DND-41 (cell line): ENCODE results near the gene RAD50.

Source experiments
- ATAC-seq: fragments of 200-7000 bp; cut with Tn5 transposase; 3 replicates; pipeline ENCODE4 v1.9.1; 2021; ENCODE audit warnings: low read depth; ENCODE audit not compliant: insufficient read depth
- DNase-seq: peaks from one replicate; pipeline ENCODE4 v3.0.0-alpha.2; 2020
- H2AFZ ChIP-seq: 2 replicates; pipeline ENCODE4 v1.6.0; 2012; ENCODE audit warnings: low read depth, low read length
- H3K27ac ChIP-seq: 2 replicates; pipeline ENCODE4 v1.5.1; 2012; ENCODE audit warnings: low read length, inconsistent platforms
- H3K27me3 ChIP-seq: fragments of 200-600 bp; sonication (generic); 2 replicates; pipeline ENCODE4 v1.6.0; 2012; ENCODE audit warnings: low read length, mild to moderate bottlenecking, inconsistent platforms; ENCODE audit not compliant: insufficient read depth, poor library complexity
- H3K36me3 ChIP-seq: 2 replicates; pipeline ENCODE4 v1.5.1; 2012; ENCODE audit warnings: low read length, inconsistent platforms; ENCODE audit not compliant: insufficient read depth
- H3K4me1 ChIP-seq: 2 replicates; pipeline ENCODE4 v1.5.1; 2012; ENCODE audit warnings: mild to moderate bottlenecking, low read length; ENCODE audit not compliant: insufficient read depth
- H3K4me2 ChIP-seq: 2 replicates; pipeline ENCODE4 v1.6.0; 2012; ENCODE audit warnings: mild to moderate bottlenecking, moderate library complexity, low read length, inconsistent platforms; ENCODE audit not compliant: insufficient read depth
- H3K4me3 ChIP-seq, 2 experiments: fragments of 200-600 bp in 1 of 2; shearing (Covaris generic) in 1 of 2; 2 replicates each; pipeline ENCODE4 v1.5.1; 2012 to 2016; ENCODE audit warnings: inconsistent platforms in 2 of 2, low read length in 2 of 2, mild to moderate bottlenecking in 2 of 2, low read depth in 1 of 2, moderate library complexity in 1 of 2
- H3K79me2 ChIP-seq: 2 replicates; pipeline ENCODE4 v1.6.0; 2012; ENCODE audit warnings: low read length, inconsistent platforms; ENCODE audit not compliant: insufficient read depth
- H3K9ac ChIP-seq: 2 replicates; pipeline ENCODE4 v1.6.0; 2012; ENCODE audit warnings: low read depth, mild to moderate bottlenecking, inconsistent platforms, low read length, moderate library complexity
- H3K9me3 ChIP-seq: 2 replicates; pipeline ENCODE4 v1.5.1; 2012; ENCODE audit warnings: low read length, moderate library complexity, mild to moderate bottlenecking, inconsistent platforms; ENCODE audit not compliant: insufficient read depth, severe bottlenecking
- H4K20me1 ChIP-seq: 2 replicates; pipeline ENCODE4 v1.6.0; 2012; ENCODE audit warnings: low read length; ENCODE audit not compliant: insufficient read depth
- EZH2 ChIP-seq: IDR thresholded peaks from 3 replicates; pipeline ENCODE4 v1.6.1; 2012; ENCODE audit warnings: borderline replicate concordance, low read depth, mild to moderate bottlenecking, moderate library complexity, low read length, inconsistent platforms; ENCODE audit not compliant: severe bottlenecking
- TF ChIP-seq, protein P1 (sequence below): IDR thresholded peaks from 2 replicates; pipeline ENCODE4 v1.5.1; 2012; ENCODE audit warnings: borderline replicate concordance, low read length, moderate library complexity, mild to moderate bottlenecking; ENCODE audit not compliant: poor library complexity, severe bottlenecking; ENCODE audit errors: extremely low read depth

Gene RAD50

DNA sequence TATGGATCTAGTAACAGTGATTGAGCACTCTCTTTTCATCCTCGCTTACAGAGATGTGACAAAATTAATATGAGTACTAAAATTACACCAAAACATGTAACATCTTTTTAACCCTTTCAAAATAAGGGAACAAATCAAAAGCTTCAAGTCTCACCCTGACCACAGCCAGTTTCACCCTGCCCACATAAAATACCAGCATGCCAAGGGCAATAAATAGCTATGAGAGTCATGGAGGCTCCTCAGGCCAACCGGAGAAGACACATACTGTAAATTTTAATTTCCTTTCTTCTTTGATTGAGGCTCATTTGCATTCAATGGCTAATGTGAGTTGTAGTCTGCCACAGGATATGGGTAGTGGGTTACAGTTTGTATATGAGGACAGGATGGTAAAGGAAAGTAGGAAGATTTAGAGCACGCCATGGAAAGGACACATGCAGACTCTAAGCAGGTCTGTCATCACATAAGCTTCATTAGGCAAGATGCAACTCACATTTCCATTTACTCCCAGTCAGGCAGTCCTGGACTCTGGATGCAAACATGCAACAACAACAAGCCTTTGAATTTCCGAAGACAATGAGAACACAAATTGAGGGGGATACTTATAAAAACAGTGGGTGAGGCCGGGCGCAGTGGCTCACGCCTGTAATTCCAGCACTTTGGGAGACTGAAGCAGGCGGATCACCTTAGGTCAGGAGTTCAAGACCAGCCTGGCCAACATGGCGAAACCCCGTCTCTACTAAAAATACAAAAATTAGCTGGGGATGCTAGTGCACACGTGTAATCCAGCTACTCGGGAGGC lies 128.3 kb downstream of the RAD50 start:
- no peak overlapping the region for H3K27ac ChIP-seq
- TF ChIP-seq EZH2: no peak
- TF ChIP-seq, protein P1, sequence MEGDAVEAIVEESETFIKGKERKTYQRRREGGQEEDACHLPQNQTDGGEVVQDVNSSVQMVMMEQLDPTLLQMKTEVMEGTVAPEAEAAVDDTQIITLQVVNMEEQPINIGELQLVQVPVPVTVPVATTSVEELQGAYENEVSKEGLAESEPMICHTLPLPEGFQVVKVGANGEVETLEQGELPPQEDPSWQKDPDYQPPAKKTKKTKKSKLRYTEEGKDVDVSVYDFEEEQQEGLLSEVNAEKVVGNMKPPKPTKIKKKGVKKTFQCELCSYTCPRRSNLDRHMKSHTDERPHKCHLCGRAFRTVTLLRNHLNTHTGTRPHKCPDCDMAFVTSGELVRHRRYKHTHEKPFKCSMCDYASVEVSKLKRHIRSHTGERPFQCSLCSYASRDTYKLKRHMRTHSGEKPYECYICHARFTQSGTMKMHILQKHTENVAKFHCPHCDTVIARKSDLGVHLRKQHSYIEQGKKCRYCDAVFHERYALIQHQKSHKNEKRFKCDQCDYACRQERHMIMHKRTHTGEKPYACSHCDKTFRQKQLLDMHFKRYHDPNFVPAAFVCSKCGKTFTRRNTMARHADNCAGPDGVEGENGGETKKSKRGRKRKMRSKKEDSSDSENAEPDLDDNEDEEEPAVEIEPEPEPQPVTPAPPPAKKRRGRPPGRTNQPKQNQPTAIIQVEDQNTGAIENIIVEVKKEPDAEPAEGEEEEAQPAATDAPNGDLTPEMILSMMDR: no peak
- H3K79me2 ChIP-seq: no peaks in the 10 kb centered on the region
- H3K27me3 ChIP-seq: no peaks in the 10 kb centered on the region
- H3K9ac ChIP-seq: no peak overlapping the region
- no peak for DNase-seq
- no peak overlapping the region for H2AFZ ChIP-seq
- no peak overlapping the region for H3K4me3 ChIP-seq
- H4K20me1 ChIP-seq: no peaks in the 10 kb centered on the region
- ATAC-seq: no peak
- H3K4me2 ChIP-seq: no peak overlapping the region
- H3K36me3 ChIP-seq: no peaks in the 10 kb centered on the region
- no peaks in the 10 kb centered on the region for H3K9me3 ChIP-seq
- peaks cover 21% of the 10 kb centered on the region for H3K4me1 ChIP-seq

GRCh38 chr5:132686193-132686592 lies 129.4 kb downstream of the RAD50 start:
- TF ChIP-seq, protein P1: no peak
- no peak for TF ChIP-seq EZH2
- Histone ChIP-seq H2AFZ (no peak overlapping the region), H3K4me1 (peaks cover 21% of the 10 kb centered on the region), H3K4me3 (no peak overlapping the region), H3K4me2 (no peak overlapping the region), H3K36me3 (no peaks in the 10 kb centered on the region), H3K9ac (no peak overlapping the region), H3K27ac (no peak overlapping the region), H3K9me3 (no peaks in the 10 kb centered on the region), H3K79me2 (no peaks in the 10 kb centered on the region), H4K20me1 (no peaks in the 10 kb centered on the region), H3K27me3 (no peaks in the 10 kb centered on the region)
- DNase-seq (no peak), ATAC-seq (no peak)

DNA sequence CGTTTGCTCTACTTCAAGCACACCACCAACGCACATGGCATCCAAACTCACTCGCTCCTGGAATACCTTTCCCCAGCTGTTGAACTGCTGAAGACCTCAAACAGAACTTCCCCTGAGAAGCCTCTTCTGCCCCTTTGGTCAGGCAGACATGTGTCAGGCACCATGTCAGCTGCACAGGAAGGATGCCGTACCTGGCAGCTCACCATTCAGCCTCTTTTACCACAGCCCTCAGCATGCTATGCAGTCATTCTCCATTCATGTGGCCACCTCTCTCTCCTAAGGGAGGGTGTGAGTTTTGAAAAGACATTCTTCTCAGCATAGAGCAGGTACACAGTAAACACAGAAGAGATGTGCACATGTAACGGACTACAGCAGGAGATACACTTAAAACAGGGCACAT lies 131.2 kb downstream of the RAD50 start:
- no peaks in the 10 kb centered on the region for H3K36me3 ChIP-seq
- no peak overlapping the region for H3K4me3 ChIP-seq
- ATAC-seq (peak; percentile 87), DNase-seq (peak; percentile 78)
- TF ChIP-seq, protein P1: no peak
- no peak for TF ChIP-seq EZH2
- no peak overlapping the region for H3K9ac ChIP-seq
- H3K27me3 ChIP-seq: no peaks in the 10 kb centered on the region
- no peaks in the 10 kb centered on the region for H4K20me1 ChIP-seq
- H3K79me2 ChIP-seq: no peaks in the 10 kb centered on the region
- H3K9me3 ChIP-seq: no peaks in the 10 kb centered on the region
- H3K4me2 ChIP-seq: no peak overlapping the region
- H3K27ac ChIP-seq: peak overlapping the region; percentile 64
- no peak overlapping the region for H2AFZ ChIP-seq
- peaks cover 27% of the 10 kb centered on the region for H3K4me1 ChIP-seq
